ENCODE results near the gene BDKRB1. TPM values are rescaled to one million over a fixed set of nuclear protein-coding genes. Genes with fewer than 3 reads are reported as not detected.
A peak's percentile ranks its signal among the peaks of the same experiment; 100 is the strongest.

Gene BDKRB1
- total and polyA plus RNA-seq, 2 experiments from 2014 or later, result 5.5 to 12.9 TPM

DNA sequence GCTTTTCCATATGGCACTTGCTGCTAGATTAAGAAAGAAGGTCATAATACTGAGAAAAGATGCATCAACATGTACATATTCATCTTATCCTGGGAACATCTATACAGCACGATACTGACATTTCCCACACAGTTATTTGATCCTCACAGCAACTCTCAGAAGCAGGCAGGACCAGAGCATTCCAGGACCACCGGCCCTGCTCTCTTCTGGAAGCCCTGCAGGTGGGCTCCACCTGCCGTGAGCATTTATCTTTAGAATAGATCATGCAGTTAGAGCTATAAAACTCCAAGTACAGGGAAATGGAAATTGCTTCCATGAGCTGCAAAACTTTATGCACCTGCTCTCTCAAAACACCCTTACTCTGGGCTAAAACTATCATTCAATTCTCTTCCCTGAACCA lies 5.5 kb upstream of the BDKRB1 start:
- Histone ChIP-seq H2AFZ (no peak overlapping the region), H3K9me3 (ENCODE audit: low read depth) (no peaks in the 10 kb centered on the region), H3K27me3 (replicated peaks; ENCODE audit: insufficient read depth) (no peaks in the 10 kb centered on the region), H4K20me1 (ENCODE audit: insufficient read depth) (no peaks in the 10 kb centered on the region), H3F3A (ENCODE audit: insufficient read depth) (peaks cover 61% of the 10 kb centered on the region), H3K79me2 (ENCODE audit: insufficient read depth) (no peaks in the 10 kb centered on the region), H3K4me1 (ENCODE audit: insufficient read depth) (peaks cover 70% of the 10 kb centered on the region), H3K9ac (no peak overlapping the region), H3K27ac (no peak overlapping the region), H3K36me3 (ENCODE audit: low read depth) (no peaks in the 10 kb centered on the region), H3K9me2 (ENCODE audit: insufficient read depth) (no peaks in the 10 kb centered on the region), H3K4me2 (ENCODE audit: unreplicated experiment) (no peak overlapping the region), H3K4me3 (no peak overlapping the region)
- DNase-seq, result no peak
- TF ChIP-seq EZH2phosphoT487 (IDR thresholded peaks at IDR 0.05; ENCODE audit: insufficient read depth, low read depth), result no peak
- TF ChIP-seq EZH2 (IDR thresholded peaks at IDR 0.05; ENCODE audit: insufficient read depth, poor library complexity, severe bottlenecking), result no peak
- 34% methylated on average over 3 of the region's 3 CpGs for WGBS, 2 experiments (ENCODE audit: low coverage in 1 of 2, low lambda C conversion rate in 2 of 2, missing lambda C conversion rate in 2 of 2)
- in situ Hi-C loops (cut with MboI), result no loop called here

DNA sequence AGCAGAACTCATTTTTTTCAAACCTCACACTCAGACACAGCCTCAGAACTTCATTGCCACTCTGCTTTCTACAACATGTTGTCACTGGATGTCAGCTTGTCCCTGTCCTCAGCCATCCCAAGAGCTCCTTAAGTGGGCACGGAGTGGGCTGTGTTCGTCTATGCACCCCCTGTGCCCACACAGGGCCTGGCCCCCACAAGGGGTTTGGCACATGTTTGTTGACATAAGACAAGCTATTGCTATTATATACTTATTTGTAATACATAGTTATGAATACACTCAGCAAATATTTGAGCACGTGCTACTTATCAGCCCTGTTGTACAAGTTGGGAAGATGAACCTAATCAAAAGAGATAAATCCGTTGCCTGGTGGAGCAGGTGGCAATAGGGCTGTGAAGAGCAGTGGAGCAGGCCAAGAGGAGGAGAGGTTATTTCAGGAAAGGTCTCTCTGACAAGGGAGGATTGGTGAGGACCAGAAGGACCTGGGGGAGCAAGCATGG lies 4.3 kb upstream of the BDKRB1 start:
- Histone ChIP-seq H3K9ac (no peak overlapping the region), H3K4me1 (ENCODE audit: insufficient read depth) (peaks cover 72% of the 10 kb centered on the region), H3K9me2 (ENCODE audit: insufficient read depth) (no peaks in the 10 kb centered on the region), H2AFZ (no peak overlapping the region), H3K27ac (no peak overlapping the region), H3K36me3 (ENCODE audit: low read depth) (no peaks in the 10 kb centered on the region), H3K9me3 (ENCODE audit: low read depth) (no peaks in the 10 kb centered on the region), H3K27me3 (replicated peaks; ENCODE audit: insufficient read depth) (no peaks in the 10 kb centered on the region), H3F3A (ENCODE audit: insufficient read depth) (peaks cover 61% of the 10 kb centered on the region), H3K4me3 (no peak overlapping the region), H3K79me2 (ENCODE audit: insufficient read depth) (no peaks in the 10 kb centered on the region), H3K4me2 (ENCODE audit: unreplicated experiment) (no peak overlapping the region), H4K20me1 (ENCODE audit: insufficient read depth) (no peaks in the 10 kb centered on the region)
- in situ Hi-C loops (cut with MboI), result no loop called here
- TF ChIP-seq EZH2phosphoT487 (IDR thresholded peaks at IDR 0.05; ENCODE audit: insufficient read depth, low read depth) (no peak), EZH2 (IDR thresholded peaks at IDR 0.05; ENCODE audit: insufficient read depth, poor library complexity, severe bottlenecking) (no peak)
- 81 to 87% methylated on average over 4 of the region's 4 CpGs for WGBS, 2 experiments (ENCODE audit: low coverage in 1 of 2, low lambda C conversion rate in 2 of 2, missing lambda C conversion rate in 2 of 2)
- DNase-seq, result no peak

DNA sequence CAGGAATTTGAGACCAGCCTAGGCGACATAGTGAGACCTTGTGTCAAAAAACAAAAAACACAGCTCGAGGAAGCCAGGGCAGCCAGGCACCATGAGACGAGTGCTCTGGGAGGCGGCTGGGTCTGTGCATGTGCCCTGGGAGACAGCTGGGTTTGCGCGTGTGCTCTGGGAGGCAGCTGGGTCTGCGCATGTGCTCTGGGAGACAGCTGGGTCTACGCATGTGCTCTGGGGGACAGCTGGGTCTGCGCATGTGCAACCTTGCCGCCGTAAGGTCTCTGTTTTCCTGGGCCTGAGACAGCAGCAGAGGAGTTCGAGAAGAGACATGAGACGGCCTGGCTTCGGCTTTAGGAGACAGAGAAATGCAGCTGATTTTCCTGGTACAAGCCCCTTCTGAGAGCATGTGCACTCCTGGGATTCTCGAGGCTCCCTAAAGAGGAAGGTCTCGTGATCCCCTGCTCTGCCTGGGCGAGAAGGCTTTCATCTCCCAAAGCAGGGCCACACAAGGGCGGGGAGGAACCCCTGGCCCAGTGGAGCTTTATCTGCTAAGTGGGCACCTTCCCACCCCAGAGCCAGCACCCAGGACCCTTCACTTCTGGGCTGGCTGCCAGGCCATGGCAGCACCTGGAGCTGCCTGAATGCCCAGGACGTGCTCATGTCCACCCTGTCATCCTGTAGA lies 3.5 kb upstream of the BDKRB1 start:
- peak; percentile 57 for DNase-seq
- H3F3A ChIP-seq (ENCODE audit: insufficient read depth), result peaks cover 59% of the 10 kb centered on the region
- in situ Hi-C loops (cut with MboI), result no loop called here
- WGBS, 2 experiments (ENCODE audit: low coverage in 1 of 2, low lambda C conversion rate in 2 of 2, missing lambda C conversion rate in 2 of 2), result 50 to 51% methylated on average over 17 to 19 of the region's 19 CpGs
- peak overlapping the region; percentile 7 for H2AFZ ChIP-seq
- peak overlapping the region; percentile 42 for H3K4me2 ChIP-seq (ENCODE audit: unreplicated experiment)
- H3K27me3 ChIP-seq (replicated peaks; ENCODE audit: insufficient read depth), result no peaks in the 10 kb centered on the region
- H3K4me1 ChIP-seq (ENCODE audit: insufficient read depth), result peaks cover 72% of the 10 kb centered on the region
- TF ChIP-seq EZH2 (IDR thresholded peaks at IDR 0.05; ENCODE audit: insufficient read depth, poor library complexity, severe bottlenecking) (no peak), EZH2phosphoT487 (IDR thresholded peaks at IDR 0.05; ENCODE audit: insufficient read depth, low read depth) (no peak)
- no peak overlapping the region for H3K4me3 ChIP-seq
- no peaks in the 10 kb centered on the region for H4K20me1 ChIP-seq (ENCODE audit: insufficient read depth)
- H3K9ac ChIP-seq, result peak overlapping the region; percentile 43
- H3K27ac ChIP-seq, result peak overlapping the region; percentile 74
- H3K79me2 ChIP-seq (ENCODE audit: insufficient read depth), result peaks cover 1% of the 10 kb centered on the region; the same call in 1 of the 2 replicates
- no peaks in the 10 kb centered on the region for H3K36me3 ChIP-seq (ENCODE audit: low read depth)
- no peaks in the 10 kb centered on the region for H3K9me2 ChIP-seq (ENCODE audit: insufficient read depth)
- H3K9me3 ChIP-seq (ENCODE audit: low read depth), result no peaks in the 10 kb centered on the region

DNA sequence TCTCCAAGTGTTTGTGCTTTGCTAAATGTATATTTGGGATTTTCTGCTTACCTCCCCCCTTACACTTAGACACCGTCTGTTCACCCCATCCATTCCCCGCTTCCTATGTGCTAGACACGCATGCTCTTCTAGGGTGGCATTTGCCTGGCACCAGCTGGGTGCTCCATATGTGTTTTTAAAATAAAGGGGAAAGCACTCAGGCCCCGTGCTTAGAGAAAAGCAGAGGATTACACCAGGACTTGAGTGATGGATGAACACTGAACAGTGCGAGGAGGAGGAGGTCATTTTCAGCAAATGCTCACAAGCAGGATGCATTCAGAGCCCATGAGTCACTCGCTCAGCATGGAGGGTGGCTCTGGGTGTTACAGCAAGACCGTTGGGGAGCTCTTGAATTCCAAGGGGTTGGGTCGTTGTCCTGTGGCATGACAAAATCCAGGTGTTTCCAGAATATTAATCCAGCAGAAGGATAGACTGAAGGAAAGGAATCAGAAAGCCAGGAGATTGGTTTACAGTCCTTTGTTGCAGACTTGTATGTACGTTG lies 2.9 kb upstream of the BDKRB1 start:
- Histone ChIP-seq H3K79me2 (ENCODE audit: insufficient read depth) (peaks cover 7% of the 10 kb centered on the region), H3K4me2 (ENCODE audit: unreplicated experiment) (peak overlapping the region; percentile 42), H4K20me1 (ENCODE audit: insufficient read depth) (no peaks in the 10 kb centered on the region), H3K27me3 (replicated peaks; ENCODE audit: insufficient read depth) (no peaks in the 10 kb centered on the region), H2AFZ (peak overlapping the region; percentile 7; the same call in 1 of the 2 replicates), H3K9me2 (ENCODE audit: insufficient read depth) (no peaks in the 10 kb centered on the region), H3K4me1 (ENCODE audit: insufficient read depth) (peaks cover 67% of the 10 kb centered on the region), H3K27ac (peak overlapping the region; percentile 74), H3K9ac (peak overlapping the region; percentile 43), H3K4me3 (no peak overlapping the region), H3K9me3 (ENCODE audit: low read depth) (no peaks in the 10 kb centered on the region), H3F3A (ENCODE audit: insufficient read depth) (peaks cover 53% of the 10 kb centered on the region), H3K36me3 (ENCODE audit: low read depth) (no peaks in the 10 kb centered on the region)
- DNase-seq, result peak; percentile 95
- TF ChIP-seq EZH2 (IDR thresholded peaks at IDR 0.05; ENCODE audit: insufficient read depth, poor library complexity, severe bottlenecking) (no peak), EZH2phosphoT487 (IDR thresholded peaks at IDR 0.05; ENCODE audit: insufficient read depth, low read depth) (no peak)
- WGBS, 2 experiments (ENCODE audit: low coverage in 1 of 2, low lambda C conversion rate in 2 of 2, missing lambda C conversion rate in 2 of 2), result 32 to 39% methylated on average over 9 of the region's 9 CpGs
- in situ Hi-C loops (cut with MboI), result no loop called here

Data from GM23248 (cell line).